IPS-11a (cell line): ENCODE results near the gene RTF1.

Experiments used
- H3K4me3 ChIP-seq: one replicate; pipeline ENCODE4 v1.5.1; 2013; ENCODE audit warnings: low read depth, low read length, control low read depth

Gene RTF1

GRCh38 chr15:41484937-41485625 is 68.2 kb downstream of the RTF1 start:
- H3K4me3 ChIP-seq: no peak overlapping the region

GRCh38 chr15:41486286-41486685 is 69.4 kb downstream of the RTF1 start:
- H3K4me3 ChIP-seq: no peak overlapping the region

GRCh38 chr15:41487381-41487780 is 70.5 kb downstream of the RTF1 start:
- no peak overlapping the region for H3K4me3 ChIP-seq

- H3K4me3 ChIP-seq: no peak overlapping the region
Observed at GRCh38 chr15:41487802-41488201, 70.9 kb downstream of the RTF1 start.

- H3K4me3 ChIP-seq: no peak overlapping the region
Observed at GRCh38 chr15:41489641-41490040, 72.7 kb downstream of the RTF1 start.

- no peak overlapping the region for H3K4me3 ChIP-seq
Observed at GRCh38 chr15:41490355-41490754, 73.5 kb downstream of the RTF1 start.

GRCh38 chr15:41491889-41492288 is 75.0 kb downstream of the RTF1 start:
- H3K4me3 ChIP-seq: no peak overlapping the region

- peak overlapping the region; percentile 35 for H3K4me3 ChIP-seq
Observed at GRCh38 chr15:41492597-41493204, 75.8 kb downstream of the RTF1 start.

- H3K4me3 ChIP-seq: peak within 1 kb of the TSS; percentile 35
Observed at GRCh38 chr15:41493205-41493901, 76.5 kb downstream of the RTF1 start, which contains the start of gene ITPKA. Gene ITPKA (plus strand): TSS chr15:41493874. CDS start chr15:41493928, 54 bp downstream.

- no peak overlapping the region for H3K4me3 ChIP-seq
Observed at GRCh38 chr15:41493902-41494189, 77.0 kb downstream of the RTF1 start.

GRCh38 chr15:41494190-41494921 is 77.5 kb downstream of the RTF1 start:
- peak overlapping the region; percentile 17 for H3K4me3 ChIP-seq

GRCh38 chr15:41494922-41495735 is 78.2 kb downstream of the RTF1 start:
- peak overlapping the region; percentile 13 for H3K4me3 ChIP-seq

- H3K4me3 ChIP-seq: peak overlapping the region; percentile 13
Observed at GRCh38 chr15:41495736-41496599, 79.1 kb downstream of the RTF1 start.

GRCh38 chr15:41498657-41499056 is 81.8 kb downstream of the RTF1 start:
- no peak overlapping the region for H3K4me3 ChIP-seq

GRCh38 chr15:41499109-41499851 is 82.4 kb downstream of the RTF1 start:
- H3K4me3 ChIP-seq: no peak overlapping the region

GRCh38 chr15:41501191-41501917 is 84.5 kb downstream of the RTF1 start:
- peak overlapping the region; percentile 20 for H3K4me3 ChIP-seq

GRCh38 chr15:41501931-41502794 is 85.3 kb downstream of the RTF1 start:
- H3K4me3 ChIP-seq: peak overlapping the region; percentile 4
